ENCODE results near the gene SIX3. TPM values are rescaled to one million over a fixed set of nuclear protein-coding genes. Genes with fewer than 3 reads are reported as not detected.
A peak's percentile ranks its signal among the peaks of the same experiment; 100 is the strongest.

The SIX3 gene
- total RNA-seq, 2 experiments from 2014 or later: not detected

- intact Hi-C loops (cut with micrococcal nuclease): loop anchor here (5.0 kb wide), 2 partner anchors 63 to 462 kb away; no protein-coding TSS in a partner anchor
- POLR2A ChIA-PET: interaction anchor here (1.2 kb wide), 1 partner anchor 578 kb away, joined by 4 read pairs; the partner anchor contains the start of genes CAMKMT and PREPL
These were observed 2.1 kb upstream of the SIX3 start for GRCh38 chr2:44939106-44940048.

GRCh38 chr2:44940049-44940494 lies 1.4 kb upstream of the SIX3 start:
- H3K36me3 Mint-ChIP-seq: no peaks in the 10 kb centered on the region
- CTCF ChIA-PET: interaction anchor here (1.0 to 4.7 kb wide), 3 partner anchors 15 to 548 kb away, joined by 3 to 20 read pairs (median 3); no protein-coding TSS in a partner anchor
- intact Hi-C loops (cut with micrococcal nuclease): loop anchor here (5.0 kb wide), 1 partner anchor 62 kb away; no protein-coding TSS in a partner anchor
- POLR2A ChIA-PET: interaction anchor here (1.2 kb wide), 1 partner anchor 578 kb away, joined by 4 read pairs; the partner anchor contains the start of genes CAMKMT and PREPL
- peaks cover 35% of the 10 kb centered on the region for H3K4me1 Mint-ChIP-seq (ENCODE audit: low read depth)
- DNase-seq: no peak
- H3K4me3 Mint-ChIP-seq: no peak overlapping the region
- no peaks in the 10 kb centered on the region for H3K9me3 Mint-ChIP-seq
- H3K27ac Mint-ChIP-seq: no peak overlapping the region
- H3K27me3 Mint-ChIP-seq: peaks cover 76% of the 10 kb centered on the region

More at GRCh38 chr2:44939106-44940048, 2.1 kb upstream of the SIX3 start:
- peaks cover 73% of the 10 kb centered on the region for H3K27me3 Mint-ChIP-seq
- H3K36me3 Mint-ChIP-seq: no peaks in the 10 kb centered on the region
- no peak overlapping the region for H3K27ac Mint-ChIP-seq
- peaks cover 30% of the 10 kb centered on the region for H3K4me1 Mint-ChIP-seq (ENCODE audit: low read depth)
- no peak for DNase-seq
- no peaks in the 10 kb centered on the region for H3K9me3 Mint-ChIP-seq
- CTCF ChIA-PET: interaction anchor here (1.0 to 4.7 kb wide), 3 partner anchors 16 to 547 kb away, joined by 3 to 20 read pairs (median 3); no protein-coding TSS in a partner anchor
- no peak overlapping the region for H3K4me3 Mint-ChIP-seq

DNA sequence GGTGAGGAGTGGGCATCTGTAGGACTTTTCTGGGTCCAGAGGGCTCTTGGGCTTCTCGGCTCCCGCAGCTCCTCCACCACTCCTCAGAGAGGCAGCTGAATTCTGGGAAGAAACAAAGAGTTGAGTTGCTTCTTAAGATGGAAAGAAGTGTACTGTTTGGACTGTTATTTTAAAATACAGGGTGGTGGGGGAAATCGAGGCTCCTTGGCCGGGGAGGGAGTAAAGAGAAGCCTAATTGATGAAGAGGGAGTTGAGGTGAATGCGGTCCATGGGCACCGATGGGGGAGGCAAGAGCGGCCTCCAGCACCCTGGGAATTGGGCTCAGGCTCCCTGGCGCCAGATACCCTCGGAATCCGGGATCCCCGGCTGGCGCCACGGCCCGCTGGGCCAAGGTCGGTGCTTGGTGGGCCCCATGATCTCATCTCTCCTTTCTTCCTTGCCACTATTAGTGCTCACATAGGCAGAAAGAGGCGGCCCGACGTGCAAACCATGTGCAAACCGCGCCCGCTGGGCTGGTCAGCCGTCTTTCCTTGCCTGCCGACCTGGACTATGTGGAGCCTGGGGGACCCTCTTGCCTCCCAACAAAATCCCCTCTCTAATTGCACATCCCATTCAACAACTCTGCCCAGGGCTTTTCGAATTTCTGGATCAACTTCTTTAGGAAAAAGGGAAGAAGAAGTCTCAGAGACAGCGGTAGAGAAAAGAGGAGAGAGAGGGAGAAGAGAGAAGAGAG lies 604 bp upstream of the SIX3 start:
- intact Hi-C loops (cut with micrococcal nuclease): loop anchor here (5.0 kb wide), 1 partner anchor 61 kb away; no protein-coding TSS in a partner anchor
- Mint-ChIP-seq H3K9me3 (no peaks in the 10 kb centered on the region), H3K27me3 (peaks cover 77% of the 10 kb centered on the region), H3K27ac (no peak overlapping the region), H3K4me1 (ENCODE audit: low read depth) (peaks cover 37% of the 10 kb centered on the region), H3K4me3 (peak overlapping the region; percentile 70), H3K36me3 (no peaks in the 10 kb centered on the region)
- ChIA-PET CTCF (interaction anchor here (4.7 kb wide), 1 partner anchor 14 kb away, joined by 20 read pairs; no protein-coding TSS in a partner anchor), POLR2A (interaction anchor here (1.2 kb wide), 1 partner anchor 579 kb away, joined by 4 read pairs; the partner anchor contains the start of genes CAMKMT and PREPL)
- DNase-seq: no peak

- Mint-ChIP-seq H3K27ac (no peak overlapping the region), H3K27me3 (peaks cover 78% of the 10 kb centered on the region), H3K4me1 (ENCODE audit: low read depth) (peaks cover 35% of the 10 kb centered on the region), H3K9me3 (no peaks in the 10 kb centered on the region), H3K4me3 (peak overlapping the region; percentile 49), H3K36me3 (no peaks in the 10 kb centered on the region)
- DNase-seq: peak; percentile 36
- intact Hi-C loops (cut with micrococcal nuclease): loop anchor here (5.0 kb wide), 1 partner anchor 60 kb away; no protein-coding TSS in a partner anchor
- ChIA-PET POLR2A (no interaction called here), CTCF (interaction anchor here (2.4 kb wide), 1 partner anchor 463 kb away, joined by 10 read pairs; no protein-coding TSS in a partner anchor)
These were observed 965 bp downstream of the SIX3 start for GRCh38 chr2:44942304-44943030.

DNA sequence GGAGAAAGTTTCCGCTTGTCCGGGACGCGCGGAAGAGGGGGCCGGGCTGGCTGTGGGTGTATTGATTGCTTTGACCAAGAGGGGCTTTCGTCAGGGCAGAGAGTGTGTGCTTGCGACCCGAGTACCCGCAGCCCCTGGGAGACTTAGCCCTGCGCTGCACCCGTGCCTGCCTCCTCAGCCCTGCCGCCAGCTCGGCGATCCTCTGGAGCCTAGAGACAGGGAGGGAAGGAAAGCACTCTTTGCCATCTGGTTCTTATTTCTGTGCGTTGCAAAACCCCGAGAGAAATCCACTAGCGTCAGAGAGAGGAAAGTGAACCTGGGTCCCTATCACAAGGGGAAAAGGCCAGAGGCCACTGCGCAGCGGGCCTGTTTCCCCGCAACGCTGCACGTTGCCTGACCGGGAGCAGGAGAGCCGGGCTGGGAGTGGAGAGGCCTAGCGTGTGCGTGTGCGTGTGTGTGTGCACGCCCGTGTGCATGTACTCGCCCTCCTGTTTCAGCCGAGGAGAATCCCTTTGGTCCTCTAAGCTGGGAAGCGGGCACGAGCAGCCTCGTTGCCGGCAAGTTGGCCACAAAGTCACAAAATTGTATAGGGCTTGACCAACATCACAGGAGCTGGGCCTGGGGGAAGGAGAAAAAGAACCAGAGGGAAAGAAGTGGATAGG lies 1.7 kb downstream of the SIX3 start:
- intact Hi-C loops (cut with micrococcal nuclease): loop anchor here (5.0 kb wide), 1 partner anchor 59 kb away; no protein-coding TSS in a partner anchor
- ChIA-PET POLR2A (no interaction called here), CTCF (interaction anchor here (0.8 to 2.4 kb wide), 3 partner anchors 10 to 464 kb away, joined by 3 to 10 read pairs (median 5); no protein-coding TSS in a partner anchor)

GRCh38 chr2:44943693-44944101 lies 2.2 kb downstream of the SIX3 start:
- ChIA-PET CTCF (interaction anchor here (0.8 to 2.4 kb wide), 3 partner anchors 9 to 464 kb away, joined by 3 to 10 read pairs (median 5); no protein-coding TSS in a partner anchor), POLR2A (no interaction called here)
- Mint-ChIP-seq H3K27ac (no peak overlapping the region), H3K4me3 (no peak overlapping the region), H3K36me3 (no peaks in the 10 kb centered on the region), H3K9me3 (no peaks in the 10 kb centered on the region), H3K27me3 (peaks cover 79% of the 10 kb centered on the region), H3K4me1 (ENCODE audit: low read depth) (peaks cover 35% of the 10 kb centered on the region)
- DNase-seq: no peak
- intact Hi-C loops (cut with micrococcal nuclease): loop anchor here (5.0 kb wide), 1 partner anchor 59 kb away; no protein-coding TSS in a partner anchor

More for the DNA sequence above, 1.7 kb downstream of the SIX3 start:
- no peak overlapping the region for H3K27ac Mint-ChIP-seq
- DNase-seq: no peak
- H3K27me3 Mint-ChIP-seq: peaks cover 79% of the 10 kb centered on the region
- no peaks in the 10 kb centered on the region for H3K36me3 Mint-ChIP-seq
- peaks cover 35% of the 10 kb centered on the region for H3K4me1 Mint-ChIP-seq (ENCODE audit: low read depth)
- no peak overlapping the region for H3K4me3 Mint-ChIP-seq
- H3K9me3 Mint-ChIP-seq: no peaks in the 10 kb centered on the region

DNA sequence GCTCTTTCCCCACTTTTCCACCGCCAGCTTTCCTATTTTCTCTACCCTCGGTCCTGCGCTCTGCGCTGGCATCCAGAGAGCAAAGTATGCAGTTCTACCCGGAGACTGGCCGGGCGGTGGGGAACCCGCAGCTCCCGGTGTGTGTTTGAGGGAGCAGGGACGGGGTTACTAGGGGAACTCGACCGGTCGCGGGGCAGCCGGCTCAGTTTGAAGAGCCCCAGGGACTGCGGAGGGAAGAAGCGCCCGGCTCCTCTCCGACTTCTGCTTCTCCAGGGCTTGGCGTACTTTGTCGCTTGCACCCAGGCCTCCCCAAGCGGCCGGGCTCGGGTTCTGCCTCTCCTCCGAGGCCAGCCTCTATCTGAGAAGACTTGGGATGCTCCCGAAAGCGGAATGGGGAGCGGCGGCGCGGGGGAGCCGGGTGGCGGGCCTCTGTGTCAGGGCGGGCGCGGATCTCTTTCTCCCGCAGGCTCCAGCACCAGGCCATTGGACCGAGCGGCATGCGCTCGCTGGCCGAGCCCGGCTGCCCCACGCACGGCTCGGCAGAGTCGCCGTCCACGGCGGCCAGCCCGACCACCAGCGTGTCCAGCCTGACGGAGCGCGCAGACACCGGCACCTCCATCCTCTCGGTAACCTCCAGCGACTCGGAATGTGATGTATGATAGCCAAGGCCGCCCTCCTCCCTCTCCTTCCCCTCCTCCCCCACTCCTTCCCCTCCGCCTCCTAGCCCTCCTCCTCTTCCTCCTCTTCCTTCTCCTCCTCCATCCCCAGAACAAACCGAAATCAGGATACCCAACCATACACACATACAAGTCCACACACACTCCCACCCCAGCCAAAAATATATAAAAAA lies 2.8 kb downstream of the SIX3 start:
- Mint-ChIP-seq H3K9me3 (no peaks in the 10 kb centered on the region), H3K36me3 (no peaks in the 10 kb centered on the region), H3K27ac (no peak overlapping the region), H3K4me3 (no peak overlapping the region), H3K4me1 (ENCODE audit: low read depth) (peaks cover 35% of the 10 kb centered on the region), H3K27me3 (peaks cover 85% of the 10 kb centered on the region)
- DNase-seq: no peak
- ChIA-PET CTCF (interaction anchor here (0.8 to 2.4 kb wide), 3 partner anchors 8 to 465 kb away, joined by 3 to 10 read pairs (median 5); no protein-coding TSS in a partner anchor), POLR2A (no interaction called here)
- intact Hi-C loops (cut with micrococcal nuclease): loop anchor here (5.0 kb wide), 1 partner anchor 58 kb away; no protein-coding TSS in a partner anchor

DNA sequence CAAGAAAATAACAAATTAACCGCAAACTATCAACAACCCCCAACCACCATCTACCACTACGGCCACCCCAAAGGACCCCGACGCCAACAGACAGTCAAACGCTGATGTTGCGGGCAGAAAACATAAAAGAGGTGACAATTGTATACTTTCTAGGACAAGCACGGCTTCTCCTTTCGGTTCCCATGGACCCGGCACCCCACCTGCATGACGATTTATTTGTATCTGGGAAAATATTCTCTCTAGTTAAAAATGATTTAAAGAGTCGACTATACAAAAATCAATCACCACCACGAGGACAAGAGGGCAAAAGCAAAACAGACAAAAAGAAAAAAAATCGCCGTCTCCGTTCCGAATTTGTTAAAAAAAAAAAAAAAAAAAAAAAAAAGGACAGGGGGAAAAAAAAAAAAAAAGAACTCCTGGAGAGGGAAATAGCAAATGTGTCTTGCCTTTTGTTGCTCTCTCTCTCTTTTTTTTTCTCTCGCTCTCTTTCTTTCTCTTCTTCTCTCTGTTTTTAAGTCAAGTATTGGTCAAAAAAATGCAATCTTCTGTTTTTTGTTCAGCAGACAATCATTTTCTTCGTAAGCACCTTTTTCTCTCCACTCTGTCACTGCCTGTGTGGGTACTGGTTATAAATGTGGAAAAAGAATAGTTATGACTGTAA lies 3.6 kb downstream of the SIX3 start:
- intact Hi-C loops (cut with micrococcal nuclease): loop anchor here (5.0 kb wide), 1 partner anchor 57 kb away; no protein-coding TSS in a partner anchor
- POLR2A ChIA-PET: no interaction called here
- CTCF ChIA-PET: interaction anchor here (1.1 kb wide), 1 partner anchor 10 kb away, joined by 3 read pairs; no protein-coding TSS in a partner anchor
- H3K27me3 Mint-ChIP-seq: peaks cover 81% of the 10 kb centered on the region
- H3K9me3 Mint-ChIP-seq: no peaks in the 10 kb centered on the region
- DNase-seq: no peak
- H3K4me1 Mint-ChIP-seq (ENCODE audit: low read depth): peaks cover 32% of the 10 kb centered on the region
- H3K27ac Mint-ChIP-seq: no peak overlapping the region
- no peaks in the 10 kb centered on the region for H3K36me3 Mint-ChIP-seq
- H3K4me3 Mint-ChIP-seq: no peak overlapping the region

DNA sequence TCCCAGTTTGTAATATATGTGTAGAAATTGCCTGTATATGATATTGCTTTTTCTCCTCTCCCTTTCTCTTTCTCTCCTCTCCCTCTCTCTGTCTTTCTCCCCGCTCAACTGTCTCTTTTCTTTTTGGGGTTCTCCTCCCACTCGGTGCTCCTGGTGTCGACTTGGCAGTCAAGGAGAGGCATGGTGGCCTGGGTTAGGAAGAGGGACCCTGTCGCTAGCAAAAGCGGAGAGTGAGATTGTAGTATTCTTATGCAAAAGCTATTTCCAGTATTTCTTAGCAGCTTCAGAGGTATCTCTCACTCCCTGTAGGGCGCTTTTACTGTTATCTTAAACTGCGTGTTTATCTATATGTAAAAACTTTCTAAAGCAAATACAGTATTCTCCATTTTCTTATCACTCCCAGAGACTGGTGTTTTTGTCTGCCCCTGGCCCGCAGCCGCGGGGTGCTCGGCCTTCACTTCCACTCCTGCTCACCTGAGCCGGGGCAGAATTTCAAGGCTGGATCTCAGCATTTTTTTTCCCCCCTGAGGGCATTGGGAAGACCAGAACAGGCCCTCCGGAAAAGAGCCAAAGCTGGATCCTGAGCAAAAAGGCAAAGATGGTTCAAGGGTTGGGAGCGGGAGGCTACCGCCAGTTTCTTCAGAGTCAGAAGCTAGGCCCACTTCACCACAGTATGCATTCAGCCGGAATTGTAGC lies 4.3 kb downstream of the SIX3 start:
- H3K4me1 Mint-ChIP-seq (ENCODE audit: low read depth): peaks cover 35% of the 10 kb centered on the region
- H3K9me3 Mint-ChIP-seq: no peaks in the 10 kb centered on the region
- DNase-seq: no peak
- H3K4me3 Mint-ChIP-seq: no peak overlapping the region
- ChIA-PET CTCF (interaction anchor here (1.1 kb wide), 1 partner anchor 9 kb away, joined by 3 read pairs; no protein-coding TSS in a partner anchor), POLR2A (no interaction called here)
- intact Hi-C loops (cut with micrococcal nuclease): no loop called here
- H3K27me3 Mint-ChIP-seq: peaks cover 82% of the 10 kb centered on the region
- H3K27ac Mint-ChIP-seq: no peak overlapping the region
- no peaks in the 10 kb centered on the region for H3K36me3 Mint-ChIP-seq

Measured in activated CD4-positive, alpha-beta memory T cell treated with anti-CD3 and anti-CD28 coated beads for 36 hours (primary cell).